PC-3 (cell line): ENCODE data around the gene ACD. TPM values are rescaled to one million over a fixed set of nuclear protein-coding genes. Genes with fewer than 3 reads are reported as not detected.
A peak's percentile ranks its signal among the peaks of the same experiment; 100 is the strongest.

Experiments used
- ATAC-seq: fragments of 200-7000 bp; cut with Tn5 transposase; 2 replicates; pipeline ENCODE4 v1.9.1; 2020; ENCODE audit warnings: mild to moderate bottlenecking, moderate library complexity
- BruUV-seq: library from RNA; stranded (reverse); fragments of 400-500 nt; replicated peaks from 2 replicates; lab custom pipeline; 2021; lab: Mats Ljungman, UMichigan
- CTCF ChIA-PET: fragments of 300-600 bp; sonication (Branson Sonifier 250); formaldehyde crosslinking; loops from one replicate; lab custom pipeline; 2022; ENCODE audit warnings: antibody characterized with exemption; lab: Charles Lee
- POLR2A ChIA-PET: fragments of 300-600 bp; sonication (Branson Sonifier 250); formaldehyde crosslinking; loops from one replicate; lab custom pipeline; 2022; ENCODE audit warnings: antibody characterized with exemption; ENCODE audit not compliant: unreplicated experiment; lab: Charles Lee
- DNase-seq: peaks from one replicate; pipeline ENCODE4 v3.0.0-alpha.2; 2015
- H2AFZ ChIP-seq: fragments of 300-600 bp; sonication (generic); 2 replicates; pipeline ENCODE4 v1.6.0; 2016; ENCODE audit warnings: antibody characterized with exemption, low read length
- H3F3A ChIP-seq: fragments of 300-600 bp; sonication (generic); one replicate; pipeline ENCODE4 v1.6.0; 2017; ENCODE audit warnings: antibody characterized with exemption, low read length, control low read depth, mild to moderate bottlenecking; ENCODE audit not compliant: unreplicated experiment
- H3K27ac ChIP-seq: fragments of 300-600 bp; sonication (generic); 2 replicates; pipeline ENCODE4 v1.5.1; 2016; ENCODE audit warnings: mild to moderate bottlenecking, low read length
- H3K27me3 ChIP-seq: fragments of 300-600 bp; sonication (generic); 2 replicates; pipeline ENCODE4 v1.6.1; 2016; ENCODE audit warnings: low read length, mixed read lengths
- H3K36me3 ChIP-seq: fragments of 300-600 bp; sonication (generic); 2 replicates; pipeline ENCODE4 v1.6.1; 2016; ENCODE audit warnings: low read depth, mixed run types, low read length, mixed read lengths
- H3K4me1 ChIP-seq: fragments of 300-600 bp; sonication (generic); 2 replicates; pipeline ENCODE4 v1.5.1; 2016; ENCODE audit warnings: low read length; ENCODE audit not compliant: insufficient read depth
- H3K4me2 ChIP-seq: fragments of 300-600 bp; sonication (generic); 2 replicates; pipeline ENCODE4 v1.6.0; 2016; ENCODE audit warnings: low read length
- H3K4me3 ChIP-seq: fragments of 300-600 bp; sonication (generic); 2 replicates; pipeline ENCODE4 v1.5.1; 2016; ENCODE audit warnings: mild to moderate bottlenecking, low read length, mixed read lengths
- H3K79me2 ChIP-seq: fragments of 300-600 bp; sonication (generic); 2 replicates; pipeline ENCODE4 v1.6.1; 2017; ENCODE audit warnings: low read length, mixed read lengths
- H3K9ac ChIP-seq: fragments of 300-600 bp; sonication (generic); 2 replicates; pipeline ENCODE4 v1.6.0; 2016; ENCODE audit warnings: mild to moderate bottlenecking, low read length
- H3K9me2 ChIP-seq: fragments of 300-600 bp; sonication (generic); replicated peaks from 2 replicates; pipeline ENCODE4 v1.6.1; 2016; ENCODE audit warnings: mixed run types, low read length, mixed read lengths
- H3K9me3 ChIP-seq: fragments of 300-600 bp; sonication (generic); 2 replicates; pipeline ENCODE4 v1.6.1; 2016; ENCODE audit warnings: low read length, mixed read lengths
- H4K20me1 ChIP-seq: fragments of 300-600 bp; sonication (generic); 2 replicates; pipeline ENCODE4 v1.6.1; 2016; ENCODE audit warnings: low read length, mixed read lengths
- EZH2 ChIP-seq: fragments of 300-600 bp; sonication (generic); IDR thresholded peaks from one replicate; pipeline ENCODE4 v1.6.1; 2017; ENCODE audit warnings: antibody characterized with exemption, mild to moderate bottlenecking, low read length; ENCODE audit not compliant: unreplicated experiment
- EZH2phosphoT487 ChIP-seq: fragments of 300-600 bp; sonication (generic); IDR thresholded peaks from 2 replicates; pipeline ENCODE4 v1.6.1; 2018; ENCODE audit warnings: mild to moderate bottlenecking, antibody characterized with exemption, low read length, borderline replicate concordance
- intact Hi-C: fragments of 100-400 bp; cut with micrococcal nuclease; formaldehyde crosslinking; loops from 2 replicates; pipeline ENCODE4 v1.9.0; 2023
- total RNA-seq: library from RNA; depleted of rRNA; stranded (reverse); fragments of >200 nt; gene quantifications from 2 replicates; pipeline ENCODE4 v1.2.3, GENCODE V29; 2014
- TF ChIP-seq, protein P1 (sequence below): fragments of 300-600 bp; sonication (generic); conservative IDR thresholded peaks from 2 replicates; pipeline ENCODE4 v1.5.1; 2017; ENCODE audit warnings: antibody characterized with exemption, low read depth, mild to moderate bottlenecking, low read length

Gene ACD
- total RNA-seq, 1 experiment from 2014 or later, result 26.3 TPM

DNA sequence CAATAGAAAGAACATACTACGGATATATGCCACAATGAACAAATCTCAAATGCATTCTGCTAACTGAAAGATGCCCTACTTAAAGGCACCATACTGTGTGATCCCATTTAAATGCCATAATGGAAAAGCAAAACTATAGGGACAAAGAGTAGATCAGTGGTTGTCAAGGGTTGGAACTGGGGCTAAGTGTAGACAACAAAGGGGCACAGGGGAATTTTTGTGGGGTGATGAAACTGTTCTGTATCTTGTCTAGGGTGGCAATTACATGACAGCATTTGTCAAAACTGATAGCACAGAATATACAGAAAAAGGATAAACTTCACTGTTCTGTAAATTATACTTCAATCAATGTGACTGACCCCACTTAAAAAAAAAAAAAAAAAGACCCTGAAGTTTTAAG lies 41.4 kb upstream of the ACD start:
- 0 out of 2 replicates have a peak, but pooled peaks cover 3% of the 10 kb centered on the region for H3K36me3 ChIP-seq
- no peaks in the 10 kb centered on the region for H3K9me2 ChIP-seq
- no peak overlapping the region for H3K9ac ChIP-seq
- DNase-seq (no peak), ATAC-seq (no peak)
- TF ChIP-seq EZH2 (no peak), EZH2phosphoT487 (no peak)
- H2AFZ ChIP-seq, result no peak overlapping the region
- no peaks in the 10 kb centered on the region for H3K27me3 ChIP-seq
- H3K4me3 ChIP-seq, result no peak overlapping the region
- H3K79me2 ChIP-seq, result peaks cover 31% of the 10 kb centered on the region
- no peaks in the 10 kb centered on the region for H3F3A ChIP-seq
- no peaks in the 10 kb centered on the region for H3K9me3 ChIP-seq
- peaks cover 12% of the 10 kb centered on the region for H3K4me1 ChIP-seq
- POLR2A ChIA-PET, result no interaction called here
- intact Hi-C loops, result no loop called here
- no peak overlapping the region for H3K27ac ChIP-seq
- no TSS peak for BruUV-seq
- CTCF ChIA-PET, result no interaction called here
- no peak overlapping the region for H3K4me2 ChIP-seq
- no peaks in the 10 kb centered on the region for H4K20me1 ChIP-seq

DNA sequence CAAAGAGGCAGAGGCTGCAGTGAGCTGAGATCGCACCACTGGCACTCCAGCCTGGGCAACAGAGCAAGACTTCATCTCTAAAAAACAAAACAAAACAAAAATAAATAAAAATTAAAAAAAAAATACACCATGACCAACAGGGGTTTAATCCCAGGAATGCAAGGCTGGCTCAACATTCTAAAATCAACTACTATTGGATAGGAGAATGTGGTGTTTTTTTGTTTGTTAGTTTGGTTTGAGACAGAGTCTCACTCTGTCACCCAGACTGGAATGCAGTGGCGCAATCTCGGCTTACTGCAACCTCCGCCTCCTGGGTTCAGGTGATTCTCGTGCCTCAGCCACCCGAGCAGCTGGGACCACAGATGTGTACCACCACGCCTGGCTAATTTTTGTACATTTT lies 39.2 kb upstream of the ACD start:
- intact Hi-C loops, result no loop called here
- Histone ChIP-seq H4K20me1 (no peaks in the 10 kb centered on the region), H3K9me2 (no peaks in the 10 kb centered on the region), H3K27me3 (no peaks in the 10 kb centered on the region), H3K79me2 (peaks cover 21% of the 10 kb centered on the region; the same call in 1 of the 2 replicates), H3K4me1 (peaks cover 12% of the 10 kb centered on the region), H3K36me3 (0 out of 2 replicates have a peak, but pooled peaks cover 3% of the 10 kb centered on the region), H2AFZ (no peak overlapping the region), H3K4me3 (no peak overlapping the region), H3K9me3 (no peaks in the 10 kb centered on the region), H3K9ac (no peak overlapping the region), H3F3A (no peaks in the 10 kb centered on the region), H3K27ac (no peak overlapping the region), H3K4me2 (no peak overlapping the region)
- CTCF ChIA-PET, result no interaction called here
- TF ChIP-seq, protein P1, sequence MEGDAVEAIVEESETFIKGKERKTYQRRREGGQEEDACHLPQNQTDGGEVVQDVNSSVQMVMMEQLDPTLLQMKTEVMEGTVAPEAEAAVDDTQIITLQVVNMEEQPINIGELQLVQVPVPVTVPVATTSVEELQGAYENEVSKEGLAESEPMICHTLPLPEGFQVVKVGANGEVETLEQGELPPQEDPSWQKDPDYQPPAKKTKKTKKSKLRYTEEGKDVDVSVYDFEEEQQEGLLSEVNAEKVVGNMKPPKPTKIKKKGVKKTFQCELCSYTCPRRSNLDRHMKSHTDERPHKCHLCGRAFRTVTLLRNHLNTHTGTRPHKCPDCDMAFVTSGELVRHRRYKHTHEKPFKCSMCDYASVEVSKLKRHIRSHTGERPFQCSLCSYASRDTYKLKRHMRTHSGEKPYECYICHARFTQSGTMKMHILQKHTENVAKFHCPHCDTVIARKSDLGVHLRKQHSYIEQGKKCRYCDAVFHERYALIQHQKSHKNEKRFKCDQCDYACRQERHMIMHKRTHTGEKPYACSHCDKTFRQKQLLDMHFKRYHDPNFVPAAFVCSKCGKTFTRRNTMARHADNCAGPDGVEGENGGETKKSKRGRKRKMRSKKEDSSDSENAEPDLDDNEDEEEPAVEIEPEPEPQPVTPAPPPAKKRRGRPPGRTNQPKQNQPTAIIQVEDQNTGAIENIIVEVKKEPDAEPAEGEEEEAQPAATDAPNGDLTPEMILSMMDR, result no peak
- TF ChIP-seq EZH2phosphoT487 (no peak), EZH2 (no peak)
- BruUV-seq, result no TSS peak
- no peak for DNase-seq
- POLR2A ChIA-PET, result no interaction called here
- ATAC-seq, result no peak

DNA sequence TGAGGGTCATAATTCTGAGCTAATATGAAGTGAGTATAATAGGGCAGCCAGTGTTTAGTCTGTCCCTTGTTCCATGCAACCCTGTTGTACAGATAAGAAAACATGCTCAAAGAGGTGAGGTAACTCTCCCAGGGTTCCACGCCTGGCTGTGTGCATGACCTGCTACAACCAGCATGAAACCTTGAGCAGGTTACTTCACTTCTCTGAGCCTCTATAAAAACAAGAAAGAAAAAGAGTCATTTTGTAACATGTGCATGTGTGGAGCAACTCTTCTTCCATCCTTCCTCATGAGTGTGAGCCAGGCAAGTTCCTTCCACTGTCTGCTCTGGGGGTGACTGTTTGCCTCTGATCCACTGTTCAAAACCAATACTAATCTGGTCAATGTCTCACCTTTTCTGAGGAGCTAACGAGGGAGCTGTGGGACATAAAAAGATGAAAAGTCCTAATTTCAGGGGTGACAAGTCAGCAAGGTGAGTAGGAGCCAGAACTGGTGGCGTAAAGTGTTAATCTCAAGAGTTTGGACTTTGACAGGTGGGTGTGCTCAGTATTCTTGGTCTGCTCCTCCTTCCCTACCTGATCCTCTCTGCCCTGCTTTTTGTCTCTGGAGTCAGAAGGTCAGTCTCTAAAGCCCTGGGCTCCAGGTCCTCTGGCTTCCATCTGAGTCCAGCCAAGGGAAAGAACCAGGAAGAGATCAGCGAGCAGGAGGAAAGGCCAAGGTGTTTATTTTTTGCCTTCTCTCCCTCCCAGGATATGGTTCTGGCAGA lies 37.5 kb upstream of the ACD start:
- H3K27ac ChIP-seq, result no peak overlapping the region
- ChIA-PET CTCF (no interaction called here), POLR2A (no interaction called here)
- DNase-seq, result no peak
- no TSS peak for BruUV-seq
- peaks cover 12% of the 10 kb centered on the region for H3K4me1 ChIP-seq
- no peak overlapping the region for H3K4me3 ChIP-seq
- intact Hi-C loops, result no loop called here
- no peaks in the 10 kb centered on the region for H3F3A ChIP-seq
- peak overlapping the region; percentile 55 for H3K4me2 ChIP-seq
- H4K20me1 ChIP-seq, result no peaks in the 10 kb centered on the region
- no peaks in the 10 kb centered on the region for H3K9me3 ChIP-seq
- TF ChIP-seq EZH2, result no peak
- no peak for TF ChIP-seq EZH2phosphoT487
- TF ChIP-seq, protein P1, result no peak
- ATAC-seq, result no peak
- H3K9me2 ChIP-seq, result no peaks in the 10 kb centered on the region
- 0 out of 2 replicates have a peak, but pooled peaks cover 11% of the 10 kb centered on the region for H3K79me2 ChIP-seq
- no peaks in the 10 kb centered on the region for H3K27me3 ChIP-seq
- H2AFZ ChIP-seq, result no peak overlapping the region
- H3K36me3 ChIP-seq, result 0 out of 2 replicates have a peak, but pooled peaks cover 3% of the 10 kb centered on the region
- no peak overlapping the region for H3K9ac ChIP-seq
